ENCODE measurements around the gene MGMT.

MGMT gene

DNA sequence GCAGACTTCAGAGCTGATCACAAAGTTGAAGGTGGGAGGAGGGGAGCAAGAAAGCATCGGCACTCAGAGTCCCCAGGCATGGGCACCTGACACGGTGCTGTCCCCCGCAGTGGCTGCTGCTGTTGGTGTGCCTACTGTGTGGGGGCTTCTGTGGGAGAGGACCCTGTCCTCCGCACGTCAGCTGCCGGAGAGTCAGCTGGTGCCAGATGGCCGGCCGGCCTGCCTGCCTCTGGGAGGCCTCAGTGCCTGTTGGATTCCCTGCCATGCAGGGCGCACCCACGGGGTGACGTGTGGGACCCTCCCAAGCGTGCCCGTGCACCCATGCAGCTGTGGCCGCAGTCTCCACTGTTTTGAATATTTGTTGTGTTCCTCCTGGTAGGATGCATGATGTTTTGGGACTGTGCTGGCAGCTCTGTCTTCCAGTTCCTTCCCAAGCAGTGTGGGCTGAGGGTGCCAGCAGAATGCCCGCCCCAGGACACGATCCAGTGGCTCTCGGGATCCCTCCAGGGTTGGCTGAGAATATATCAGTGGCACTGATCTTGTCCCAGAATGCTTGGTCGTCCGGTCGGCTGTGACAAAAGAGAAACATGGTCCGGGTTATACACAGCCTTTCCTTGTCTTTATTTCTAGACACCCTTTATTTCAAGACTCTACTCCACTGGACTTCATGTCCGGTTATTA lies 185.6 kb downstream of the MGMT start:
- no peak overlapping the region for H3K27ac Mint-ChIP-seq
- H3K27me3 Mint-ChIP-seq (ENCODE audit: low read depth), result no peaks in the 10 kb centered on the region
- no peaks in the 10 kb centered on the region for H3K36me3 Mint-ChIP-seq (ENCODE audit: low read depth)
- H3K4me1 Mint-ChIP-seq (ENCODE audit: low read depth), result no peaks in the 10 kb centered on the region
- H3K9me3 Mint-ChIP-seq, result no peaks in the 10 kb centered on the region
- H3K4me3 Mint-ChIP-seq, result no peak overlapping the region

DNA sequence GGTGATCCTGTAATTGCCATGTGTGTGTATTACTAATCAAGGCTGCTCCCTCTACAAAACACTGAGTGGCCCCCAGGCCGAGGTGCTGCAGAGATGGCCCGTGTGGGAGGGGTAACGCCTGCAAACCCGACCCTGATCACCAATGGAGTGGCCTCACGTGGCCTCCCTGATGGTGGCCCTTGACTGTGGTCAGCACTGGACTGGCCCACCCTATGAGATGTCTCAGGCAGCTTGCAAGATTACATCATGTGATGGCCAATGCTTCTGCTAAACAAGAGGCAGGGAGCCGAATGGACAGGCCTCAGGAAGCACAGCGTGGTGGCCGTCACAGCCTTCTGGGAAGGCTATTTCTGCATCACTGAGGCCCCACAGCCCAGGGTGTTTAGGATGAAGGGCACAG lies 186.4 kb downstream of the MGMT start:
- H3K9me3 Mint-ChIP-seq, result no peaks in the 10 kb centered on the region
- H3K36me3 Mint-ChIP-seq (ENCODE audit: low read depth), result no peaks in the 10 kb centered on the region
- no peak overlapping the region for H3K27ac Mint-ChIP-seq
- H3K4me1 Mint-ChIP-seq (ENCODE audit: low read depth), result no peaks in the 10 kb centered on the region
- no peak overlapping the region for H3K4me3 Mint-ChIP-seq
- no peaks in the 10 kb centered on the region for H3K27me3 Mint-ChIP-seq (ENCODE audit: low read depth)

DNA sequence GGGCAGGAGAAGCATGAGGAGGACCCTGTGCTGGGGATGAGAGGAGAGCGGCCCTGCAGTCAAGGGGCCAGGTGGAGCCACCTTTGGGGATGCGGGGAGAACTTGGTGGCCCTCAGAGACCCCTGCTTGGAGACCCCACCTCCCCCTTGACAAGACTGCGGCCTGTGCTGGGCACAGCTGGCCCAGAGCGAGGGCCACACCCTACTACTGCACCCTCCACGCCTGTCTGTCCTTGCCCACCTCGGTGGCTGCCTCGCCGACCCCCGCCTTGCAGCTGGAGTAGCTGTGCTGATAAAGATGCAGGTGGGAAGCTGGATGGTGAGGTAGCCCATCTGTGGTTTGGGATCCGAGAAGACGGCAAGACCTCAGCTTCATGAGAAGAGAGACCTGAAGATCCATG lies 186.8 kb downstream of the MGMT start:
- no peaks in the 10 kb centered on the region for H3K4me1 Mint-ChIP-seq (ENCODE audit: low read depth)
- no peaks in the 10 kb centered on the region for H3K27me3 Mint-ChIP-seq (ENCODE audit: low read depth)

DNA sequence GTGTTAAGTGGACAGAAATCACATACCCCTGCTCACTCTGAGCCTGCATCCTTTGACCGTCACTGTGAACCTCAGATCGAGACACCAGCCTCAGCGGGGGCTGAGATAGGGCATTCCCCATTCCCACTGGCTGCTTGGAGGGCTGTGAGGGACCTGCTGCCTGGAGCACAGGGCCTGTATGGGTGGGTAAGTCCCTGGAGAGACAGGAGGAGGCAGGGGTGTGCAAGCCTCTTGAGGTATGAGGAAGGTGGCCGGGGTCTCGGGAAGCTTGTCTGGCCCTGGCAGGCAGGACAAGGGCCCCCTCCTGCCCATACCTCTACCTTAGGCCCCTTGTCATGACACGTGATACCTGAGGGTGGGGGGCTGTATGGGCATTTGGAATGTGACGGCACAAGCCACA lies 187.4 kb downstream of the MGMT start:
- H3K27ac Mint-ChIP-seq, result no peak overlapping the region
- no peaks in the 10 kb centered on the region for H3K36me3 Mint-ChIP-seq (ENCODE audit: low read depth)
- H3K9me3 Mint-ChIP-seq, result no peaks in the 10 kb centered on the region
- no peaks in the 10 kb centered on the region for H3K27me3 Mint-ChIP-seq (ENCODE audit: low read depth)
- H3K4me3 Mint-ChIP-seq, result no peak overlapping the region
- H3K4me1 Mint-ChIP-seq (ENCODE audit: low read depth), result no peaks in the 10 kb centered on the region

More for the DNA sequence above, 186.8 kb downstream of the MGMT start:
- Mint-ChIP-seq H3K36me3 (ENCODE audit: low read depth) (no peaks in the 10 kb centered on the region), H3K27ac (no peak overlapping the region), H3K4me3 (no peak overlapping the region), H3K9me3 (no peaks in the 10 kb centered on the region)

DNA sequence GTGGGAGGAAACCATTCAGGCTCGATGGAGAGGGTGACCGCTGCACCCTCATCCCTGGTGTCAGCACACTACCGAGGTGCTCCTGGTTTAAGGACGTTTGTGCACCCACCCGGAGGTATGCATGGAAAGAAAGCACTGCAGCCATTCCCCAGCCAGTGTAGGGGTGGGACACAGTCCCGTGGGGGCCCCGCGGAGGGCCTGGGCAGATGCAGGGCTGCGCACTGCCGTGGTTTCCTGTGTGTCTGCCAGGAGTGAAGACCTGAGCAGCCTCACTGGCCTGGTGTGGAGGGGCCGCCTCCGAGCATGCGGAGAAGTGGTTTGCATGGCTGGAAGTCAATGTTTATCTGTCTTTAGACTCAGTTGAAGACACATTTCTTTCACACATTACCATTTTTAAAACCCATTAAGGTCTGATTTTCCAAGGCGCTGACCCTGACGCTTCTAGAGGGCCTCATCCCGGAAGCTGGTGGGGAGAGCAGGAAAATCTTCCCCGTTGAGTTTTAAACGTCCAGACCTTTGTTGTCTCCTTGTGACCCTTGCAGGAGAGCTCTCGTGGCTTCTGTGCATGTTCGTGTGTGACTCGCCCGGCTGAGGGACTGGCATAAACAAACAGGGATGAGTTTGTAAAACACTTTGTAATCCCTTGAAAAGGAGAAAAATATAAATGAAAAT lies 188.1 kb downstream of the MGMT start:
- Mint-ChIP-seq H3K4me3 (no peak overlapping the region), H3K36me3 (ENCODE audit: low read depth) (no peaks in the 10 kb centered on the region), H3K27me3 (ENCODE audit: low read depth) (no peaks in the 10 kb centered on the region), H3K4me1 (ENCODE audit: low read depth) (no peaks in the 10 kb centered on the region), H3K9me3 (no peaks in the 10 kb centered on the region), H3K27ac (no peak overlapping the region)

DNA sequence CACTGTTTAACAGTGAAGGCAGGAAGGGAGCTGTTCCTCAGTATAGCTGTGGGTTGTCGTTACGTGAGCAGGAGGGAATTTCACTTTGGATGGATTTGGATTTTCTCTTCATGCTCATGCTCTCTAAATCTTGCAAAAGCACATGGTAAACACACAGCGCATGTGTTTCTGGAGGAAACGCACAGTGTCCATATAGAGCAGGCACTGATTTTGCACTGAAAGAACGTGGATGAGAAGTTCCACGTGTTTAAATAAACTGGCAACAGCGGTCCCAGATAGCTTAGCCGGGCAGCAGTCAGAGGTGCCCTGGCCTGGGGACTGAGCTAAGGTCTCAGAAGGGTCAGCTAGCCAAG lies 188.6 kb downstream of the MGMT start:
- Mint-ChIP-seq H3K36me3 (ENCODE audit: low read depth) (no peaks in the 10 kb centered on the region), H3K27ac (no peak overlapping the region), H3K4me1 (ENCODE audit: low read depth) (no peaks in the 10 kb centered on the region), H3K9me3 (no peaks in the 10 kb centered on the region), H3K27me3 (ENCODE audit: low read depth) (no peaks in the 10 kb centered on the region), H3K4me3 (no peak overlapping the region)

DNA sequence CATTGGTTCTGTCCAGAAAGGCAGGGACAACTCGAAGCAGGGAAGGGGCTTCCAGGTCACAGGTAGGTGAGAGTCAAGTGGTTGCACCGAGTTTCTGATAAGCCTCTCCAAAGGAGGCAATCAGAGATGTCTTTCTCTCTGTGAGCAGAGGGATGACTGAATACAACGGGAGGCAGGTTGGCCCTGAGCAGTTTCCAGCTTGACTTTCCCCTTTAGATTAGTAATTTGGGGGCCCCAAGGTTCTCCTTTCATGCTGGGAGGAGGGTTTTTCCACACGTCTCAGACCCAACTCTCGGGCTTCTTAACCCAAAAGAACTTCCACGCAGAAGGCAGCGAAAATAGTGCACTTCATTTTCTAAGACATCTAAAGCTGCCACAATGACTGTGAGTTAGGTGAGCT lies 189.6 kb downstream of the MGMT start:
- H3K4me3 Mint-ChIP-seq, result no peak overlapping the region
- no peaks in the 10 kb centered on the region for H3K36me3 Mint-ChIP-seq (ENCODE audit: low read depth)
- no peak overlapping the region for H3K27ac Mint-ChIP-seq
- no peaks in the 10 kb centered on the region for H3K27me3 Mint-ChIP-seq (ENCODE audit: low read depth)
- no peaks in the 10 kb centered on the region for H3K4me1 Mint-ChIP-seq (ENCODE audit: low read depth)
- H3K9me3 Mint-ChIP-seq, result no peaks in the 10 kb centered on the region

DNA sequence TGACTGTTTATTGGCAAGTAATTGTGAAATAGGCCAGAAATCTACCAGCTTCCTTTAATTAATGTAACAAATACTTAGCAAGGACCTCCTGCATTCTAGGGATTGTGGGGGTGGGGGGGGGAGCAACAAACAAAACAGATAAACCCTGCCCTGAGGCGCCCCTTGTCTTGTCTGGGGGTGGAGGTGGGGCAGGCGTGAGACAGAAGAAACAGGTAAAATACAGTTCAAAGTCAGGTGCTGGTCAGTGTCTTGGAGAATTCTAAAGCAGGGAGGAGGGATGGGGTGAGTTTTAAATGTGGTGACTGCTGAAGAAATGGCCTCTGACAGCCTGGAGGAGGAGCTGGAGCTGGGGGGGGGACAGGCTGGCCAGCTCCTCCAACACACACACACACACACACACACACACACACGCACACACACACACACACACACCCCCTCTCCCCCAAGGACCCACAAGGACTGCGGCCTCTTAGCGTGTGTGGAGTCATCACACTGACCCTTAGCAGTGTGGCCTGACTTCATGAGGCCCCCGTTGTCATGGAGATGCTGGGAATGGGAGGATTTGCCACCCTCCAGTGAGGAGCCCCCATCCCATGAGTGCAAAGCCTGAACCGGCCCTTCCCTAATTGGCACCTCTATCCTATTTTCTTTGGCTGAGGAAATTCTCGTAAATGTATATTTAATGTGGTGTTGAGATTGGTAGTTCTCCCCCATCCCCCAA lies 190.4 kb downstream of the MGMT start:
- H3K27me3 Mint-ChIP-seq (ENCODE audit: low read depth), result no peaks in the 10 kb centered on the region
- H3K9me3 Mint-ChIP-seq, result no peaks in the 10 kb centered on the region
- no peaks in the 10 kb centered on the region for H3K36me3 Mint-ChIP-seq (ENCODE audit: low read depth)
- H3K4me1 Mint-ChIP-seq (ENCODE audit: low read depth), result no peaks in the 10 kb centered on the region
- H3K4me3 Mint-ChIP-seq, result no peak overlapping the region
- H3K27ac Mint-ChIP-seq, result no peak overlapping the region

DNA sequence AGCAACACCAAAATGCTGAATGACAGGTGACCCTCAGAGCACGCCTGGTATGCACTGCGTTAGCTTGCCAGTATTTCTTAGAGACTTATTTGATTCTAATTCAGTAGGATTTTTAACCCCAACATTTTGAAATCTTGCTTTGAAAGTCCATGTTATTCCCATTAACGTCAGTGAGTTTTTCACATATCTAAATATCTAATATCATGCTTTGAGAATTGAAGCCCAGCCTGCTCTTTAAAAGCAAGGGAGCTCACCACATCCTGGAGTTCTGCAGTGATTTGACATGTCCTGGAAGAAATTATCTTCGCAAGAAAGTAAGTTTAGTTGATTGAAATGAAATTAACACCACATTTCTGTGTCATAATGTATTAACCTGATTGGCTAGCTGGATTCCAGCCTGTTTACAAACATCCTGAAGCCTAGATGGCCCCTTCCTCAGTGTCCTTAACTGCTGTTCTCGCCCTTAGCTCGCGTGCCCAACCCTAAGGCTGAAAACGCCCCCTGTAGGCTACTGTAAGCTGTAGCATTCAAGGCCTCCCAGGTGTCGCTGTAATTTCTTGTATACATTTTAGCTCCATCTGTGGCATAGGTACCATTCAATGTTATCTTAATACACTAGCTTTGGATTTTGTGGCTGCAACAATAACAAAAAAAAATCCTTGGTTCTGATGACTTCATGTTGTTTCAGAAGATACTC lies 191.5 kb downstream of the MGMT start:
- no peak overlapping the region for H3K4me3 Mint-ChIP-seq

DNA sequence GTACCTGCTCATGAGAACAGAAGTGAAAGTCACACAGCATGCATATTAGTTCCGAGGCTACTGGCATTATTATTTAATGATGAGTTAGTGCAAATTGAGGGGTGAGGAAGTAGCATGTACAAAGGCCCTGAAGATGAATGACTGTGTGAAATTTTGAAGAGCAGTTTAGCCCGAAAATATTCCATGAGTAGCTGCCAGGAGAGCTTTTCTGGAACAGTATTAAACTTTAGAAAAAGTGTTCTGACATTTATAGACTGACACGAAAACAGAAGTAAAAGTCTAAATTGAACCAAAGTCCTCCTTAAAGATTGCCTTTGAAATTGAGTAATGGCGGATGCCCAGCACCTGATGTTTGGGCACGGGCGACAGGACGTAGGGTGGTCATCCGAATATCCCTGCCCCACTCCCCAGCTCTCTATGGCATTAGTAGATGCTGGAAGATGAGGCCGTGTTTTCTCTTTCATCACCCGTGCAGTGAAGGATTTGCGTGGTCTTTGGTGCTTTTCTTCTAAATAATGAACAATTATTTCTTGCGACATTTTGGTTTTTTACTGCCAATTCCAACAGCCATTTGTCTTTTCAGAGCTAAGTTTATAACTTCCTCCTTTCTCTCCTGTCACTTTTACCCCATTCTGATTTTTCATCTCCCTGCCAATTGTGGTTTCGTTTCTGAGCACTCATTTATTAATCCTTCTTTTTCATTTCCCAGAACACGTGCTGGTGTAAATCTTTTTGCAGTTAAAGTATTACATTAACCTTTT lies 192.6 kb downstream of the MGMT start:
- no peak overlapping the region for H3K4me3 Mint-ChIP-seq
- no peaks in the 10 kb centered on the region for H3K4me1 Mint-ChIP-seq (ENCODE audit: low read depth)
- peaks cover 4% of the 10 kb centered on the region for H3K9me3 Mint-ChIP-seq
- no peaks in the 10 kb centered on the region for H3K36me3 Mint-ChIP-seq (ENCODE audit: low read depth)
- no peaks in the 10 kb centered on the region for H3K27me3 Mint-ChIP-seq (ENCODE audit: low read depth)
- no peak overlapping the region for H3K27ac Mint-ChIP-seq

More for the DNA sequence above, 191.5 kb downstream of the MGMT start:
- Mint-ChIP-seq H3K27me3 (ENCODE audit: low read depth) (no peaks in the 10 kb centered on the region), H3K4me1 (ENCODE audit: low read depth) (no peaks in the 10 kb centered on the region), H3K36me3 (ENCODE audit: low read depth) (no peaks in the 10 kb centered on the region), H3K27ac (no peak overlapping the region), H3K9me3 (no peaks in the 10 kb centered on the region)

DNA sequence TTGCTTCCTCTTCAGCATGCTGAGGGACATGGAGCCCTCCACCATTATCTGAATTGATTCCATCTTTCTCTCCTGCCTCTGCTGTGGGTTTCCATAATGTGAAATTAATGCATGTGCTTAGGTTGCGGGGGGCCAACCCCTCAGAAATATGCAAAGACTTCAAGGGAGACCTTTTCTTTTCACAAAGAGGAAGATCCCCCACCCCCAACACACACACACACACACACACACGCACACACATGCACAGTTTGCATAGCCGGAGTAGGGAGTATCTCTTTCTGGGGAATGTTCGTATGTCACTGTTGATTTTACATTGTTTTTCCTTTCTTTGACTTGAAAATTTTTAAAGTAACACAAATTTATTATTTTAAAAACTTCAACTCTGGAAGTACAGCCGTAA lies 193.5 kb downstream of the MGMT start:
- Mint-ChIP-seq H3K4me1 (ENCODE audit: low read depth) (no peaks in the 10 kb centered on the region), H3K27ac (no peak overlapping the region), H3K4me3 (no peak overlapping the region), H3K9me3 (peaks cover 8% of the 10 kb centered on the region), H3K36me3 (ENCODE audit: low read depth) (no peaks in the 10 kb centered on the region), H3K27me3 (ENCODE audit: low read depth) (no peaks in the 10 kb centered on the region)

DNA sequence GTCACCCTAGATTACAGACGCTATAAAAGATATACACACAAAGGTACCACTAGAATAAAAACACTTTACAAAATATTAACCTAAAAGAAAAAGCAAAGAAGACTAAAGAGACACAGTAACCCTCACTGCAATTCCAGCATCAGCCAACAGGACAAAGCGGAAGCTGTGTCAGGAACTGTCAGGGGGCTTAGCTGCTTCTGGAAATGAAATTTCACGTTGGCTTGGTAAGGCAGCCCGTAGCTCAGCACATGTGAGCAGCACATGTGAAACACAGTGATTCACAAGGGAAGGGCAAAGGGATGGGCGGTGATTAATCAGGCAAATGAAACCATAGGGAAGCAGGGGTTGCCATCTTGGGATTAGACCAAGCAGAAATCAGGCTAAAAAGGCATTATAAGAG lies 195.4 kb downstream of the MGMT start:
- no peaks in the 10 kb centered on the region for H3K36me3 Mint-ChIP-seq (ENCODE audit: low read depth)
- no peaks in the 10 kb centered on the region for H3K4me1 Mint-ChIP-seq (ENCODE audit: low read depth)
- no peak overlapping the region for H3K4me3 Mint-ChIP-seq
- peaks cover 12% of the 10 kb centered on the region for H3K9me3 Mint-ChIP-seq
- H3K27me3 Mint-ChIP-seq (ENCODE audit: low read depth), result no peaks in the 10 kb centered on the region
- no peak overlapping the region for H3K27ac Mint-ChIP-seq

DNA sequence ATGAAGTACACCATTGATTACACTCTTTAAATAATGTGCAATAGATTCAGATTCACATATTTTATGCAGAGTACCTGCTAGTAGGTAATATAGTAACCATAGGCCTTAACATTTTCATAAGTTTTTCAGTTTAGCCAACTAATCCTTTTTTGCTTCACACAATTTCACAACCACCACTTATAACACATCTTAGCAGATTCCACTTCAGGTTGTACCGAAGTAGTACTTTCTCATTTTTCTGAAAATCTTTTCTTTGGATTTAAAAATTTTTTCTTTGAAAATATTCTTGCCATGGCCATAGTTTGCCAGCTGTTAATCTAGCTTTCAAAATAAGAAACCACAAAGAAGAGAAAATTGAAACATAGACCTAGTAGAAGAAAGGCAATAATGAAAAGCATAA lies 203.1 kb downstream of the MGMT start:
- no peaks in the 10 kb centered on the region for H3K4me1 Mint-ChIP-seq (ENCODE audit: low read depth)
- H3K4me3 Mint-ChIP-seq, result no peak overlapping the region
- H3K27ac Mint-ChIP-seq, result no peak overlapping the region
- no peaks in the 10 kb centered on the region for H3K27me3 Mint-ChIP-seq (ENCODE audit: low read depth)
- no peaks in the 10 kb centered on the region for H3K36me3 Mint-ChIP-seq (ENCODE audit: low read depth)
- peaks cover 10% of the 10 kb centered on the region for H3K9me3 Mint-ChIP-seq

DNA sequence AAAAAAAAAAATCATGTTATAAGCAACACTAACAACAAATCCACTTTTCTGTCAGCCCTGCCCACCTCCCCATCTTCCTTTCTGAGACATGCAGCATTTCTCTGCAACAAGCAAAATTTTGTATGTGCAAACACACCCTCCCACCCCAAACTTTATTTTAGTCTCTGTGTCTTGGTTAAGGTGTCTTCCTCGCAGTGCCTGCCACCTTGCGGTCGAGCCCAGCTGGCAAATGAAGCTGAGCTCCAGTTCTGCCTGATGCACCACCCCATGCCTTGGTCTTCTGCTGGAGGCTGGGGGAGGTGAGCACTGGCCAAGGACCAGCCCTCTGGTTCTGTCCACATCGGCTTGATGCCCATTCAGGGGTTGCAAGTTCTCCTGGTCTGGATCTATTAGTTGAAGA lies 206.3 kb downstream of the MGMT start:
- Mint-ChIP-seq H3K9me3 (peaks cover 4% of the 10 kb centered on the region), H3K27me3 (ENCODE audit: low read depth) (no peaks in the 10 kb centered on the region), H3K4me1 (ENCODE audit: low read depth) (no peaks in the 10 kb centered on the region), H3K27ac (no peak overlapping the region), H3K36me3 (ENCODE audit: low read depth) (no peaks in the 10 kb centered on the region), H3K4me3 (no peak overlapping the region)

Measured in T-helper 1 cell treated with Interleukin-12 subunit alpha and Interleukin-12 subunit beta and Interleukin-4 antibody, amounts not matched to agents 30 μg/mL and 1 μg/mL, for 36 hours (primary cell).